ENCODE measurements around the gene C14orf180.

Gene C14orf180

GRCh38 chr14:104603711-104604401 is 24.3 kb downstream of the C14orf180 start:
- TF ChIP-seq GATA3 (IDR thresholded peaks at IDR 0.05; ENCODE audit: low read depth, low read length) = no peak
- no peak for TF ChIP-seq GATA2 (IDR thresholded peaks at IDR 0.05; ENCODE audit: low read depth, low read length)

- TF ChIP-seq GATA3 (IDR thresholded peaks at IDR 0.05; ENCODE audit: low read depth, low read length) (no peak), GATA2 (IDR thresholded peaks at IDR 0.05; ENCODE audit: low read depth, low read length) (no peak)
Measured at GRCh38 chr14:104604458-104605449, 25.2 kb downstream of the C14orf180 start, which contains the start of gene TMEM179. TSS of gene TMEM179 (minus strand) at chr14:104604772. CDS start at chr14:104604741, 31 bp downstream.

GRCh38 chr14:104609666-104610065 is 30.1 kb downstream of the C14orf180 start:
- no peak for TF ChIP-seq GATA2 (IDR thresholded peaks at IDR 0.05; ENCODE audit: low read depth, low read length)
- no peak for TF ChIP-seq GATA3 (IDR thresholded peaks at IDR 0.05; ENCODE audit: low read depth, low read length)

GRCh38 chr14:104610749-104611310 is 31.3 kb downstream of the C14orf180 start:
- no peak for TF ChIP-seq GATA3 (IDR thresholded peaks at IDR 0.05; ENCODE audit: low read depth, low read length)
- no peak for TF ChIP-seq GATA2 (IDR thresholded peaks at IDR 0.05; ENCODE audit: low read depth, low read length)

- TF ChIP-seq GATA2 (IDR thresholded peaks at IDR 0.05; ENCODE audit: low read depth, low read length) (no peak), GATA3 (IDR thresholded peaks at IDR 0.05; ENCODE audit: low read depth, low read length) (no peak)
Measured at GRCh38 chr14:104611881-104612280, 32.3 kb downstream of the C14orf180 start.

GRCh38 chr14:104614126-104614812 is 34.7 kb downstream of the C14orf180 start:
- no peak for TF ChIP-seq GATA2 (IDR thresholded peaks at IDR 0.05; ENCODE audit: low read depth, low read length)
- TF ChIP-seq GATA3 (IDR thresholded peaks at IDR 0.05; ENCODE audit: low read depth, low read length) = no peak

GRCh38 chr14:104624939-104625338 is 45.4 kb downstream of the C14orf180 start:
- TF ChIP-seq GATA3 (IDR thresholded peaks at IDR 0.05; ENCODE audit: low read depth, low read length) (no peak), GATA2 (IDR thresholded peaks at IDR 0.05; ENCODE audit: low read depth, low read length) (no peak)

GRCh38 chr14:104632781-104633180 is 53.2 kb downstream of the C14orf180 start:
- TF ChIP-seq GATA3 (IDR thresholded peaks at IDR 0.05; ENCODE audit: low read depth, low read length) (no peak), GATA2 (IDR thresholded peaks at IDR 0.05; ENCODE audit: low read depth, low read length) (no peak)

- TF ChIP-seq GATA3 (IDR thresholded peaks at IDR 0.05; ENCODE audit: low read depth, low read length) = no peak
- no peak for TF ChIP-seq GATA2 (IDR thresholded peaks at IDR 0.05; ENCODE audit: low read depth, low read length)
Measured at GRCh38 chr14:104633276-104634137, 53.9 kb downstream of the C14orf180 start.

- TF ChIP-seq GATA3 (IDR thresholded peaks at IDR 0.05; ENCODE audit: low read depth, low read length) = no peak
- TF ChIP-seq GATA2 (IDR thresholded peaks at IDR 0.05; ENCODE audit: low read depth, low read length) = no peak
Measured at GRCh38 chr14:104634138-104634760, 54.7 kb downstream of the C14orf180 start.

GRCh38 chr14:104634886-104635570 is 55.5 kb downstream of the C14orf180 start:
- TF ChIP-seq GATA3 (IDR thresholded peaks at IDR 0.05; ENCODE audit: low read depth, low read length) (no peak), GATA2 (IDR thresholded peaks at IDR 0.05; ENCODE audit: low read depth, low read length) (no peak)

GRCh38 chr14:104635717-104636116 is 56.2 kb downstream of the C14orf180 start:
- no peak for TF ChIP-seq GATA2 (IDR thresholded peaks at IDR 0.05; ENCODE audit: low read depth, low read length)
- no peak for TF ChIP-seq GATA3 (IDR thresholded peaks at IDR 0.05; ENCODE audit: low read depth, low read length)

All from SH-SY5Y (cell line).